K562 (cell line): ENCODE results near the gene PGP. TPM values are rescaled to one million over a fixed set of nuclear protein-coding genes. Genes with fewer than 3 reads are reported as not detected.

Experiments
- ARHGAP35 ChIP-seq: fragments of 450-650 bp; IDR thresholded peaks from 2 replicates; pipeline ENCODE4 v1.6.1; 2018; ENCODE audit not compliant: partially characterized antibody
- BHLHE40 ChIP-seq: IDR thresholded peaks from 2 replicates; pipeline ENCODE4 v1.6.1; 2011; ENCODE audit warnings: low read length, improper control_type of control experiment
- C11orf30 ChIP-seq: fragments of 450-650 bp; IDR thresholded peaks from 2 replicates; pipeline ENCODE4 v1.6.1; 2016; ENCODE audit warnings: low read depth, mild to moderate bottlenecking
- CEBPB ChIP-seq: fragments of 450-650 bp; IDR thresholded peaks from 2 replicates; pipeline ENCODE4 v1.6.1; 2016; ENCODE audit warnings: missing genetic modification characterization, missing compliant biosample characterization
- CREB1 ChIP-seq, 2 experiments: sonication (generic) in 1 of 2; formaldehyde crosslinking in 1 of 2; IDR thresholded peaks; 2 replicates each; pipeline versions ENCODE4 v1.6.1 to v1.8.0; 2012 to 2022; ENCODE audit warnings: inconsistent platforms in 1 of 2, mild to moderate bottlenecking in 1 of 2, missing genetic modification reagents in 1 of 2, moderate library complexity in 1 of 2
- CREB3L1 ChIP-seq: fragments of 450-650 bp; IDR thresholded peaks from 2 replicates; pipeline ENCODE4 v1.6.1; 2014; ENCODE audit warnings: low read depth, mild to moderate bottlenecking, moderate library complexity, borderline replicate concordance
- E4F1 ChIP-seq: fragments of 250-450 bp; sonication (Bioruptor Pico); IDR thresholded peaks from 2 replicates; pipeline ENCODE4 v1.5.0; 2021; ENCODE audit warnings: mild to moderate bottlenecking, borderline replicate concordance
- EP400 ChIP-seq: fragments of 450-650 bp; IDR thresholded peaks from 2 replicates; pipeline ENCODE4 v1.6.1; 2017; ENCODE audit warnings: antibody characterized with exemption, mild to moderate bottlenecking, moderate library complexity
- ETS2 ChIP-seq: IDR thresholded peaks from 2 replicates; pipeline ENCODE4 v1.6.1; 2016; ENCODE audit warnings: borderline replicate concordance, missing genetic modification characterization, mild to moderate bottlenecking, moderate library complexity, missing compliant biosample characterization; ENCODE audit not compliant: poor library complexity, severe bottlenecking
- GATAD2A ChIP-seq: fragments of 450-650 bp; IDR thresholded peaks from 2 replicates; pipeline ENCODE4 v1.6.1; 2017
- HMG20B ChIP-seq: fragments of 250-450 bp; sonication (Bioruptor Pico); IDR thresholded peaks from 2 replicates; pipeline ENCODE4 v1.5.0; 2021; ENCODE audit warnings: mild to moderate bottlenecking
- HMGN3 ChIP-seq: IDR thresholded peaks from 2 replicates; pipeline ENCODE4 v1.6.1; 2011; ENCODE audit warnings: borderline replicate concordance, low read depth, mild to moderate bottlenecking, mixed read lengths, low read length; ENCODE audit not compliant: insufficient read length; ENCODE audit errors: extremely low read depth
- JUND ChIP-seq, 2 experiments: IDR thresholded peaks; 2 replicates in 1 of 2; 3 replicates in 1 of 2; pipeline ENCODE4 v1.6.1; 2011; ENCODE audit warnings: borderline replicate concordance in 2 of 2, low read depth in 2 of 2, low read length in 2 of 2, improper control_type of control experiment in 1 of 2, missing biosample characterization in 1 of 2, missing genetic modification characterization in 1 of 2, missing genetic modification reagents in 1 of 2
- KLF1 ChIP-seq: fragments of 450-650 bp; IDR thresholded peaks from 2 replicates; pipeline ENCODE4 v1.6.1; 2016; ENCODE audit warnings: missing genetic modification characterization, missing compliant biosample characterization
- L3MBTL2 ChIP-seq: fragments of 450-650 bp; IDR thresholded peaks from 2 replicates; pipeline ENCODE4 v1.6.1; 2016; ENCODE audit warnings: mild to moderate bottlenecking, moderate library complexity
- MAFK ChIP-seq: IDR thresholded peaks from 2 replicates; pipeline ENCODE4 v1.6.1; 2011; ENCODE audit warnings: low read length, improper control_type of control experiment
- MTA1 ChIP-seq: fragments of 450-650 bp; IDR thresholded peaks from 2 replicates; pipeline ENCODE4 v1.6.1; 2017; ENCODE audit warnings: borderline replicate concordance
- MYC ChIP-seq, 2 experiments: fragments of 250-450 bp in 1 of 2; sonication (Bioruptor Pico) in 1 of 2; IDR thresholded peaks; 2 replicates each; pipeline versions ENCODE4 v1.5.1 to v1.6.1; 2012 to 2021; ENCODE audit warnings: low read depth in 2 of 2, borderline replicate concordance in 1 of 2, improper control_type of control experiment in 1 of 2, low read length in 1 of 2, mild to moderate bottlenecking in 1 of 2, moderate library complexity in 1 of 2
- PCBP1 ChIP-seq: fragments of 200-400 bp; formaldehyde crosslinking; IDR thresholded peaks from 2 replicates; pipeline ENCODE4 v1.6.1; 2018; ENCODE audit warnings: mild to moderate bottlenecking, low read depth, low read length; ENCODE audit not compliant: poor library complexity, severe bottlenecking
- SIN3B ChIP-seq: fragments of 450-650 bp; IDR thresholded peaks from 2 replicates; pipeline ENCODE4 v1.6.1; 2017; ENCODE audit warnings: low read depth, mild to moderate bottlenecking, moderate library complexity
- TRIM24 ChIP-seq, 2 experiments: fragments of 450-650 bp; IDR thresholded peaks; 2 replicates each; pipeline ENCODE4 v1.6.1; 2016
- ZBTB12 ChIP-seq: fragments of 250-450 bp; sonication (Bioruptor Pico); IDR thresholded peaks from 2 replicates; pipeline ENCODE4 v1.4.0; 2020
- polyA plus RNA-seq, 8 experiments: library from polyadenylated mRNA; depleted of rRNA in 4 of 8; stranded (reverse) in 5 of 8; unstranded in 3 of 8; fragments of >200 nt; fragmentation: Nextera tagmentation in 2 of 8; fragmentation: Illumina TruSeq in 1 of 8; extraction: Ambion mirVana in 2 of 8; extraction: Trizol in 1 of 8; gene quantifications; 2 replicates each; pipeline versions ENCODE4 v1.2.1 to v1.2.3, GENCODE V29; 2011 to 2014; ENCODE audit warnings: inconsistent platforms in 1 of 8, missing spikeins in 1 of 8
- total RNA-seq, 7 experiments: library from RNA; depleted of rRNA in 6 of 7; stranded (reverse); fragments of >200 nt in 6 of 7; fragmentation: Illumina TruSeq in 2 of 7; extraction: Trizol in 2 of 7; gene quantifications; 2 replicates each; pipeline versions ENCODE4 v1.2.1 to v1.2.3, GENCODE V29; 2011 to 2021; ENCODE audit warnings: low replicate concordance in 1 of 7

The PGP gene
- total and polyA plus RNA-seq, 9 of the 15 experiments (the other 6 are each of a cell fraction or from before 2014, with no cell fraction given), result 1.1 to 57.6 (median 19.6) TPM

GRCh38 chr16:2223221-2223941 lies 8.7 kb upstream of the PGP start, which contains the start of gene E4F1 (continued):
- TF ChIP-seq ZBTB12 (CRISPR knock-in tag), result peak; percentile 56; the same call in 1 of the 2 replicates
- TF ChIP-seq KLF1 (tag), result no peak
- peak; percentile 86 for TF ChIP-seq MYC (IDR thresholded peaks at IDR 0.05; ENCODE audit: low read depth, low read length)
- TF ChIP-seq MYC (CRISPR knock-in tag; IDR thresholded peaks at IDR 0.05; ENCODE audit: borderline replicate concordance, low read depth), result no peak; the same call in 1 of the 2 replicates
- no peak for TF ChIP-seq ETS2 (tag)
- peak; percentile 76; the same call in 1 of the 2 replicates for TF ChIP-seq EP400
- TF ChIP-seq C11orf30, result peak; percentile 74
- peak; percentile 68; the same call in 1 of the 2 replicates for TF ChIP-seq SIN3B
- peak; percentile 69 for TF ChIP-seq JUND (IDR thresholded peaks at IDR 0.05; ENCODE audit: borderline replicate concordance, low read depth, low read length)
- no peak for TF ChIP-seq JUND (tag; IDR thresholded peaks at IDR 0.05; ENCODE audit: borderline replicate concordance, low read depth, low read length)
- peak; percentile 96 for TF ChIP-seq E4F1
- TF ChIP-seq MAFK, result peak; percentile 20; the same call in 1 of the 2 replicates
- no peak for TF ChIP-seq ARHGAP35
- peak; percentile 56 for TF ChIP-seq L3MBTL2
- TF ChIP-seq CREB3L1, result peak; percentile 31; the same call in 1 of the 2 replicates
- peak; percentile 7; the same call in 1 of the 2 replicates for TF ChIP-seq BHLHE40
- TF ChIP-seq PCBP1, result peak; percentile 92
- peak; percentile 90 for TF ChIP-seq MTA1
- TF ChIP-seq HMG20B (CRISPR knock-in tag), result no peak
- TF ChIP-seq GATAD2A, result 0 out of 2 replicates have a peak, but pooled peaks have one; percentile 16
- peak; percentile 96 for TF ChIP-seq CREB1 (IDR thresholded peaks at IDR 0.05)
- TF ChIP-seq CREB1 (CRISPR knock-in tag; IDR thresholded peaks at IDR 0.05), result peak; percentile 98
- TF ChIP-seq TRIM24 (IDR thresholded peaks at IDR 0.05), result no peak
- TF ChIP-seq CEBPB (tag), result peak; percentile 98
- peak; percentile 91 for TF ChIP-seq HMGN3
